ENCODE data around the gene AGK. TPM values are rescaled to one million over a fixed set of nuclear protein-coding genes. Genes with fewer than 3 reads are reported as not detected.
A peak's percentile ranks its signal among the peaks of the same experiment; 100 is the strongest.

The AGK gene
- total RNA-seq, 1 experiment from 2014 or later, result 44.1 TPM

DNA sequence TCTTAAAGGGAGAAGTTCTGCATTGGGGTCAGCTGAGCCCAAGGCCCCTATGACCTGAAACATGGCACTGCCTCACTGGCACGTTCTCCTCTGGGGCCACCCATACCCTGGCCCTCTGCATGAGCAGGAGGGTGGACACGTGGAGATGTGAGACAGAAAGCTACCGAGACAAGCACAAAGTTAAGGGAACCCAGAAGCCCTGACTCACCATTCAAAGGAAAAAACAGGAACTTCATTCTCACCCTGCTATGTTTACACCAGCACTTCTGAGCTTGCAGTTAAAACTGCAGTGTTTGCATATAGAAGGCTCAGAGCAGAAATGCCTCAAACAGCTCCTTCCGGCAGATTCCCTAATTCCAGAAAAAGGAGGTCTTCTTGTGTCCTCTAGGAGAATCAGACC is 109.0 kb downstream of the AGK start:
- no peaks in the 10 kb centered on the region for H3K9me3 ChIP-seq (ENCODE audit: insufficient read depth, low read depth)
- DNase-seq, result no peak
- no peak overlapping the region for H3K4me2 ChIP-seq
- ChIA-PET POLR2A (ENCODE audit: unreplicated experiment) (interaction anchor here (0.7 kb wide), 1 partner anchor 43 kb away, joined by 4 read pairs; no protein-coding TSS in a partner anchor), CTCF (no interaction called here)
- no peaks in the 10 kb centered on the region for H3K27me3 ChIP-seq (ENCODE audit: insufficient read depth, low read depth)
- no peak overlapping the region for H3K27ac ChIP-seq
- BruUV-seq (replicated peaks), result no TSS peak
- no peaks in the 10 kb centered on the region for H4K20me1 ChIP-seq (ENCODE audit: insufficient read depth)
- peaks cover 30% of the 10 kb centered on the region for H3F3A ChIP-seq (ENCODE audit: insufficient read depth, low read depth)
- no peaks in the 10 kb centered on the region for H3K9me2 ChIP-seq (ENCODE audit: insufficient read depth)
- no peak overlapping the region for H3K4me3 ChIP-seq
- TF ChIP-seq EZH2 (IDR thresholded peaks at IDR 0.05; ENCODE audit: low read depth), result no peak
- TF ChIP-seq CTCF (conservative IDR thresholded peaks at IDR 0.05), result no peak
- intact Hi-C loops (cut with micrococcal nuclease; ENCODE audit: unreplicated experiment), result no loop called here
- H3K4me1 ChIP-seq (replicated peaks; ENCODE audit: insufficient read depth), result peaks cover 34% of the 10 kb centered on the region
- H2AFZ ChIP-seq, result no peak overlapping the region
- no peaks in the 10 kb centered on the region for H3K79me2 ChIP-seq (ENCODE audit: low read depth)
- H3K36me3 ChIP-seq (ENCODE audit: low read depth), result peaks cover 31% of the 10 kb centered on the region; the same call in 1 of the 2 replicates

DNA sequence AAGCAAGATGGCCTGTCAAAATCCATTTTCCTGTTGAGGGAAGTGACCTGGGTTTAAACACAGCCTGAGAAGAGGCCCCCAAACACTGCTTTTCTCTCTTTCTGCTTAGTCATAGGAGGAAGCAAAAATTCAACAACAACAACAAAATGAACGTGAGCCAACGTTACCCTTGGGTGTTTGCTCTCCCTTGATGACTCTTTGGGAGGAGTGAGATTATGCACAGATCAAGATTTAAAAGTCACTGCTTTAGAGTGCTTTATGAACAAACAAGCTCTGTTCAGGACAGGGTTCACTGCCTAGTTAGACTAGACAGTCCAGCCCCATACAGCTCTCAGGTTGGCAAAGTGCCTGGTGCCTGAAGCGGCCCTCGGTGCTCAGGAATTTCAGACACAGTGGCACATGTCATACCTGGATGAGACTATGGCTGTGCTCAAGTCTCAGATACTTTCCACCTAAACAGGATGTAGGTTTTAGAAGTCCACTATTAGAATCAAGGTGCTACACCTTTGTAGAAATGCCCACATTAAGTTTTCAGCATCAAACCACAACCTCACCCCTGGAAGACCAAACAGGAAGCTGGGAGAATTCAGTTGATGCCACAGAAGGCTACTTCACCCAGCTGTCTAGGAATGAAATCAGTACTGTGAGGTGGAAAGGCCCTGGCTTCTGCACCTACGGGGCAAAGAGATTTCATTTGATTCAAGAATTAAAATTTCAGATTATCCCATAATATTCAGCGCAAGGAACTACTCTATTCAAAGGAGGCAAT is 112.1 kb downstream of the AGK start:
- Histone ChIP-seq H3K4me2 (peak overlapping the region; percentile 39), H3K27ac (peak overlapping the region; percentile 96), H3K27me3 (ENCODE audit: insufficient read depth, low read depth) (no peaks in the 10 kb centered on the region), H3K9me3 (ENCODE audit: insufficient read depth, low read depth) (no peaks in the 10 kb centered on the region), H3K4me3 (no peak overlapping the region), H4K20me1 (ENCODE audit: insufficient read depth) (no peaks in the 10 kb centered on the region), H3K36me3 (ENCODE audit: low read depth) (peaks cover 31% of the 10 kb centered on the region; the same call in 1 of the 2 replicates), H3F3A (ENCODE audit: insufficient read depth, low read depth) (peaks cover 30% of the 10 kb centered on the region), H2AFZ (no peak overlapping the region; the same call in 1 of the 2 replicates), H3K4me1 (replicated peaks; ENCODE audit: insufficient read depth) (peaks cover 34% of the 10 kb centered on the region), H3K9me2 (ENCODE audit: insufficient read depth) (no peaks in the 10 kb centered on the region), H3K79me2 (ENCODE audit: low read depth) (no peaks in the 10 kb centered on the region)
- peak; percentile 29; the same call in 1 of the 2 replicates for TF ChIP-seq CTCF (conservative IDR thresholded peaks at IDR 0.05)
- no peak for TF ChIP-seq EZH2 (IDR thresholded peaks at IDR 0.05; ENCODE audit: low read depth)
- intact Hi-C loops (cut with micrococcal nuclease; ENCODE audit: unreplicated experiment), result loop anchor here (1.0 to 2.0 kb wide), 3 partner anchors 11 to 76 kb away; partner anchors contain the start of gene SSBP1
- ChIA-PET POLR2A (ENCODE audit: unreplicated experiment) (interaction anchor here (0.5 to 0.9 kb wide), 4 partner anchors 14 to 75 kb away, joined by 3 to 16 read pairs (median 6); partner anchors contain the start of gene SSBP1), CTCF (interaction anchor here (0.9 to 1.5 kb wide), 4 partner anchors 9 to 79 kb away, joined by 3 to 11 read pairs (median 4); no protein-coding TSS in a partner anchor)
- DNase-seq, result peak; percentile 89 to 97
- TSS peak; percentile 77 for BruUV-seq (replicated peaks)

- TF ChIP-seq CTCF (conservative IDR thresholded peaks at IDR 0.05) (no peak), EZH2 (IDR thresholded peaks at IDR 0.05; ENCODE audit: low read depth) (no peak)
- DNase-seq, result no peak
- Histone ChIP-seq H3K9me3 (ENCODE audit: insufficient read depth, low read depth) (no peaks in the 10 kb centered on the region), H3K4me3 (no peak overlapping the region), H3K27me3 (ENCODE audit: insufficient read depth, low read depth) (no peaks in the 10 kb centered on the region), H3K27ac (peak overlapping the region; percentile 96), H4K20me1 (ENCODE audit: insufficient read depth) (no peaks in the 10 kb centered on the region), H3K79me2 (ENCODE audit: low read depth) (no peaks in the 10 kb centered on the region), H3K9me2 (ENCODE audit: insufficient read depth) (no peaks in the 10 kb centered on the region), H2AFZ (no peak overlapping the region), H3K36me3 (ENCODE audit: low read depth) (peaks cover 31% of the 10 kb centered on the region; the same call in 1 of the 2 replicates), H3K4me1 (replicated peaks; ENCODE audit: insufficient read depth) (peaks cover 34% of the 10 kb centered on the region), H3F3A (ENCODE audit: insufficient read depth, low read depth) (peaks cover 30% of the 10 kb centered on the region), H3K4me2 (no peak overlapping the region)
- ChIA-PET POLR2A (ENCODE audit: unreplicated experiment) (no interaction called here), CTCF (no interaction called here)
- intact Hi-C loops (cut with micrococcal nuclease; ENCODE audit: unreplicated experiment), result no loop called here
- no TSS peak for BruUV-seq (replicated peaks)
Measured at GRCh38 chr7:141664450-141664849, 113.2 kb downstream of the AGK start.

Data from PC-9 (cell line).